Measurements from ENCODE around the gene KCNH2. TPM values are rescaled to one million over a fixed set of nuclear protein-coding genes. Genes with fewer than 3 reads are reported as not detected.

KCNH2 gene
- total RNA-seq, 1 experiment from 2014 or later: 1.8 TPM

DNA sequence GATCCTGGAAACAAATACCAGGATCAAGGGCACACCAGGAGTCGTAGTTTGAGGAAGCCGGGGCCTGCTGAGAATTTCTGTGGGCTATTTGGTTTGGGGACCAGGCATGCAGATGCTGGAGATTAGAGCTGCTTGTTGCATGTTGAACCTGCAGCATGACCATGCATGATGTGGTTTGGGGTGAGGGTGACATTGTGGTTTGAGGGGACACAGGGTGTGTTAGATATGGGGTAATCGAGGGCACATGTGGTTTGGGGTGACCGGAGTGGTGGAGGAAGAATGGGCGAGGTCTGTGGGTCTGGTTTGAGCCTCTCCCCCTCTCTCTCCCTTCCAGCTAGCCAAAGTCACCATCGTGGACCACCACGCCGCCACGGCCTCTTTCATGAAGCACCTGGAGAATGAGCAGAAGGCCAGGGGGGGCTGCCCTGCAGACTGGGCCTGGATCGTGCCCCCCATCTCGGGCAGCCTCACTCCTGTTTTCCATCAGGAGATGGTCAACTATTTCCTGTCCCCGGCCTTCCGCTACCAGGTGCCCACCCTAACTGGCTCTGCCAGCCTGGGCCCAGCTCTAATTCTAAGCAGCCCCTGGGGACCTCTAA is 22.9 kb upstream of the KCNH2 start:
- ChIA-PET POLR2A (no interaction called here), CTCF (no interaction called here)
- ATAC-seq (no peak), DNase-seq (ENCODE audit: low read depth, low spot score) (no peak)
- no peak for TF ChIP-seq TCF7L2 (IDR thresholded peaks at IDR 0.05; ENCODE audit: low read depth, low read length)
- TF ChIP-seq, protein P1, sequence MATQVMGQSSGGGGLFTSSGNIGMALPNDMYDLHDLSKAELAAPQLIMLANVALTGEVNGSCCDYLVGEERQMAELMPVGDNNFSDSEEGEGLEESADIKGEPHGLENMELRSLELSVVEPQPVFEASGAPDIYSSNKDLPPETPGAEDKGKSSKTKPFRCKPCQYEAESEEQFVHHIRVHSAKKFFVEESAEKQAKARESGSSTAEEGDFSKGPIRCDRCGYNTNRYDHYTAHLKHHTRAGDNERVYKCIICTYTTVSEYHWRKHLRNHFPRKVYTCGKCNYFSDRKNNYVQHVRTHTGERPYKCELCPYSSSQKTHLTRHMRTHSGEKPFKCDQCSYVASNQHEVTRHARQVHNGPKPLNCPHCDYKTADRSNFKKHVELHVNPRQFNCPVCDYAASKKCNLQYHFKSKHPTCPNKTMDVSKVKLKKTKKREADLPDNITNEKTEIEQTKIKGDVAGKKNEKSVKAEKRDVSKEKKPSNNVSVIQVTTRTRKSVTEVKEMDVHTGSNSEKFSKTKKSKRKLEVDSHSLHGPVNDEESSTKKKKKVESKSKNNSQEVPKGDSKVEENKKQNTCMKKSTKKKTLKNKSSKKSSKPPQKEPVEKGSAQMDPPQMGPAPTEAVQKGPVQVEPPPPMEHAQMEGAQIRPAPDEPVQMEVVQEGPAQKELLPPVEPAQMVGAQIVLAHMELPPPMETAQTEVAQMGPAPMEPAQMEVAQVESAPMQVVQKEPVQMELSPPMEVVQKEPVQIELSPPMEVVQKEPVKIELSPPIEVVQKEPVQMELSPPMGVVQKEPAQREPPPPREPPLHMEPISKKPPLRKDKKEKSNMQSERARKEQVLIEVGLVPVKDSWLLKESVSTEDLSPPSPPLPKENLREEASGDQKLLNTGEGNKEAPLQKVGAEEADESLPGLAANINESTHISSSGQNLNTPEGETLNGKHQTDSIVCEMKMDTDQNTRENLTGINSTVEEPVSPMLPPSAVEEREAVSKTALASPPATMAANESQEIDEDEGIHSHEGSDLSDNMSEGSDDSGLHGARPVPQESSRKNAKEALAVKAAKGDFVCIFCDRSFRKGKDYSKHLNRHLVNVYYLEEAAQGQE (IDR thresholded peaks at IDR 0.05; ENCODE audit: insufficient read depth in 1 of 2, low read depth in 2 of 2, low read length in 1 of 2): no peak
- no peak for TF ChIP-seq POLR2AphosphoS5 (IDR thresholded peaks at IDR 0.05; ENCODE audit: low read depth, low read length)
- TF ChIP-seq CTCF (IDR thresholded peaks at IDR 0.05): no peak
- no peak for TF ChIP-seq SIN3A (IDR thresholded peaks at IDR 0.05; ENCODE audit: borderline replicate concordance, insufficient read depth, low read depth, low read length)
- no TSS peak for BruUV-seq (replicated peaks)
- Histone ChIP-seq H3K4me1 (ENCODE audit: control insufficient read depth, insufficient read depth, low read length) (no peaks in the 10 kb centered on the region), H3K27ac (ENCODE audit: low read length) (no peak overlapping the region), H3K4me3 (ENCODE audit: low read depth in 2 of 2, low read length in 2 of 2) (no peak overlapping the region), H3K36me3 (ENCODE audit: control insufficient read depth, insufficient read depth, low read length) (no peaks in the 10 kb centered on the region), H3K27me3 (ENCODE audit: control insufficient read depth, insufficient read depth, low read length) (no peaks in the 10 kb centered on the region), H3K9me3 (ENCODE audit: control insufficient read depth, insufficient read depth, low read depth, low read length) (no peaks in the 10 kb centered on the region)
- in situ Hi-C loops (cut with HindIII; ENCODE audit: low pct_unique_long_range_greater_than_20kb, low sequenced_read_pairs): no loop called here
- intact Hi-C loops (cut with micrococcal nuclease; ENCODE audit: unreplicated experiment): no loop called here

- intact Hi-C loops (cut with micrococcal nuclease; ENCODE audit: unreplicated experiment): no loop called here
- no peaks in the 10 kb centered on the region for H3K36me3 ChIP-seq (ENCODE audit: control insufficient read depth, insufficient read depth, low read length)
- no peaks in the 10 kb centered on the region for H3K9me3 ChIP-seq (ENCODE audit: control insufficient read depth, insufficient read depth, low read depth, low read length)
- ATAC-seq (no peak), DNase-seq (ENCODE audit: low read depth, low spot score) (no peak)
- BruUV-seq (replicated peaks): no TSS peak
- POLR2A ChIA-PET: no interaction called here
- no peak overlapping the region for H3K4me3 ChIP-seq (ENCODE audit: low read depth in 2 of 2, low read length in 2 of 2)
- in situ Hi-C loops (cut with HindIII; ENCODE audit: low pct_unique_long_range_greater_than_20kb, low sequenced_read_pairs): no loop called here
- no peaks in the 10 kb centered on the region for H3K4me1 ChIP-seq (ENCODE audit: control insufficient read depth, insufficient read depth, low read length)
- TF ChIP-seq, protein P1 (IDR thresholded peaks at IDR 0.05; ENCODE audit: insufficient read depth in 1 of 2, low read depth in 2 of 2, low read length in 1 of 2): no peak
- TF ChIP-seq SIN3A (IDR thresholded peaks at IDR 0.05; ENCODE audit: borderline replicate concordance, insufficient read depth, low read depth, low read length) (no peak), POLR2AphosphoS5 (IDR thresholded peaks at IDR 0.05; ENCODE audit: low read depth, low read length) (no peak), TCF7L2 (IDR thresholded peaks at IDR 0.05; ENCODE audit: low read depth, low read length) (no peak), CTCF (IDR thresholded peaks at IDR 0.05) (no peak)
- CTCF ChIA-PET: interaction anchor here (0.6 to 0.7 kb wide), 2 partner anchors 15 to 48 kb away, joined by 5 to 11 read pairs; no protein-coding TSS in a partner anchor
- no peak overlapping the region for H3K27ac ChIP-seq (ENCODE audit: low read length)
- no peaks in the 10 kb centered on the region for H3K27me3 ChIP-seq (ENCODE audit: control insufficient read depth, insufficient read depth, low read length)
These were observed 21.5 kb upstream of the KCNH2 start for GRCh38 chr7:150999497-151000230.
